IgD-negative memory B cell (primary cell): ENCODE measurements around the gene KIAA1217. TPM values are rescaled to one million over a fixed set of nuclear protein-coding genes. Genes with fewer than 3 reads are reported as not detected.

ENCODE experiments used
- H3K27ac Mint-ChIP-seq, 3 donors: one replicate each; pipeline ENCODE4 v1.8.0; 2020 to 2022; ENCODE audit warnings: mild to moderate bottlenecking in 3 of 3, mixed read lengths in 3 of 3, moderate library complexity in 1 of 3
- H3K27me3 Mint-ChIP-seq: one replicate; pipeline ENCODE4 v1.8.0; 2021; ENCODE audit warnings: mixed read lengths
- H3K36me3 Mint-ChIP-seq: one replicate; pipeline ENCODE4 v1.8.0; 2020; ENCODE audit warnings: mild to moderate bottlenecking, mixed read lengths
- H3K4me1 Mint-ChIP-seq, 3 donors: one replicate each; pipeline ENCODE4 v1.8.0; 2020 to 2022; ENCODE audit warnings: mixed read lengths in 3 of 3, mild to moderate bottlenecking in 1 of 3
- H3K4me3 Mint-ChIP-seq, 4 donors: one replicate each; pipeline ENCODE4 v1.8.0; 2020 to 2022; ENCODE audit warnings: mild to moderate bottlenecking in 4 of 4, mixed read lengths in 4 of 4, moderate library complexity in 3 of 4
- H3K9me3 Mint-ChIP-seq, 3 donors: one replicate each; pipeline ENCODE4 v1.8.0; 2020 to 2021; ENCODE audit warnings: mixed read lengths in 3 of 3, mild to moderate bottlenecking in 1 of 3
- polyA plus RNA-seq: library from polyadenylated mRNA; unstranded; fragments of 300-500 nt; fragmentation: Illumina TruSeq; gene quantifications from one replicate; pipeline ENCODE4 v1.2.3, GENCODE V29; 2021

Gene KIAA1217
- polyA plus RNA-seq, 1 donor from 2014 or later: not detected

DNA sequence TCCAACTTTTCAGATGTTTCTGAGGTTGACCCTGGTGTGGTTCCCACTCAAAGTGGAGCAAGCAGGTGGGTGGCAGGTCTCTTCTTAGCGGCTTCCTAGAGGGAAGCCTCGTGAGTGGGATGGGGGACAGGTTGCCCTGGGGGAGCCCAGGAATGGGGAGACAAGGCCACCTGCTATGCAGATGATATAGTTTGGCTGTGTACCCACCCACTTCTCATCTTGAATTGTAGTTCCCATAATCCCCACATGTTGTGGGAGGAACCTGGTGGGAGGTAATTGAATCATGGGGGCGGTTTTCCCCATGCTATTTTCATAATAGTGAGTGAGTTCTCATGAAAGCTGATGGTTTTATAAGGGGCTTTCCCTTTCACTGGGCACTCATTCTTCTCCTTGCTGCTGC lies 68.3 kb downstream of the KIAA1217 start:
- no peak overlapping the region for H3K27ac Mint-ChIP-seq
- H3K36me3 Mint-ChIP-seq: peaks cover 1% of the 10 kb centered on the region
- peaks cover 0 to 1% (median 0%) of the 10 kb centered on the region in 3 donors for H3K4me1 Mint-ChIP-seq
- peaks cover 1 to 8% (median 7%) of the 10 kb centered on the region in 3 donors for H3K9me3 Mint-ChIP-seq
- H3K27me3 Mint-ChIP-seq: no peaks in the 10 kb centered on the region
- H3K4me3 Mint-ChIP-seq: no peak overlapping the region

- H3K4me1 Mint-ChIP-seq: peaks cover 0 to 1% (median 0%) of the 10 kb centered on the region in 3 donors
- H3K27me3 Mint-ChIP-seq: no peaks in the 10 kb centered on the region
- H3K36me3 Mint-ChIP-seq: peaks cover 1% of the 10 kb centered on the region
- H3K9me3 Mint-ChIP-seq: peaks cover 1 to 11% (median 8%) of the 10 kb centered on the region in 3 donors
- H3K4me3 Mint-ChIP-seq: no peak overlapping the region
- no peak overlapping the region for H3K27ac Mint-ChIP-seq
Measured at GRCh38 chr10:24277771-24278170, 68.8 kb downstream of the KIAA1217 start.

GRCh38 chr10:24278176-24278889 lies 69.4 kb downstream of the KIAA1217 start:
- peaks cover 1 to 11% (median 11%) of the 10 kb centered on the region in 3 donors for H3K9me3 Mint-ChIP-seq
- H3K27me3 Mint-ChIP-seq: no peaks in the 10 kb centered on the region
- H3K4me3 Mint-ChIP-seq: no peak overlapping the region
- H3K4me1 Mint-ChIP-seq: peaks cover 0 to 1% (median 0%) of the 10 kb centered on the region in 3 donors
- no peak overlapping the region for H3K27ac Mint-ChIP-seq
- peaks cover 1% of the 10 kb centered on the region for H3K36me3 Mint-ChIP-seq

GRCh38 chr10:24279166-24279565 lies 70.2 kb downstream of the KIAA1217 start:
- peaks cover 1% of the 10 kb centered on the region for H3K36me3 Mint-ChIP-seq
- no peak overlapping the region for H3K4me3 Mint-ChIP-seq
- H3K4me1 Mint-ChIP-seq: peaks cover 0 to 1% (median 0%) of the 10 kb centered on the region in 3 donors
- no peak overlapping the region for H3K27ac Mint-ChIP-seq
- H3K9me3 Mint-ChIP-seq: peaks cover 1 to 11% (median 11%) of the 10 kb centered on the region in 3 donors
- no peaks in the 10 kb centered on the region for H3K27me3 Mint-ChIP-seq

GRCh38 chr10:24287559-24288195 lies 78.7 kb downstream of the KIAA1217 start:
- no peaks in the 10 kb centered on the region for H3K4me1 Mint-ChIP-seq
- no peak overlapping the region for H3K27ac Mint-ChIP-seq
- peak overlapping the region in 1 of 4 donors; percentile 8 for H3K4me3 Mint-ChIP-seq
- no peaks in the 10 kb centered on the region for H3K27me3 Mint-ChIP-seq
- H3K9me3 Mint-ChIP-seq: peaks cover under 1 to 12% (median 5%) of the 10 kb centered on the region in 3 donors
- no peaks in the 10 kb centered on the region for H3K36me3 Mint-ChIP-seq

GRCh38 chr10:24288581-24288980 lies 79.6 kb downstream of the KIAA1217 start:
- H3K9me3 Mint-ChIP-seq: peaks cover 0 to 9% (median 5%) of the 10 kb centered on the region in 3 donors
- H3K36me3 Mint-ChIP-seq: no peaks in the 10 kb centered on the region
- H3K4me3 Mint-ChIP-seq: no peak overlapping the region
- H3K27ac Mint-ChIP-seq: no peak overlapping the region
- H3K27me3 Mint-ChIP-seq: no peaks in the 10 kb centered on the region
- no peaks in the 10 kb centered on the region for H3K4me1 Mint-ChIP-seq

- no peak overlapping the region for H3K4me3 Mint-ChIP-seq
- H3K27me3 Mint-ChIP-seq: no peaks in the 10 kb centered on the region
- no peaks in the 10 kb centered on the region for H3K36me3 Mint-ChIP-seq
- no peaks in the 10 kb centered on the region for H3K4me1 Mint-ChIP-seq
- peaks cover 0 to 11% (median 7%) of the 10 kb centered on the region in 3 donors for H3K9me3 Mint-ChIP-seq
- no peak overlapping the region for H3K27ac Mint-ChIP-seq
Measured at GRCh38 chr10:24289235-24289634, 80.3 kb downstream of the KIAA1217 start.

GRCh38 chr10:24292304-24293293 lies 83.7 kb downstream of the KIAA1217 start:
- Mint-ChIP-seq H3K27me3 (no peaks in the 10 kb centered on the region), H3K4me1 (no peaks in the 10 kb centered on the region), H3K36me3 (no peaks in the 10 kb centered on the region), H3K9me3 (peaks cover 0 to 9% (median 7%) of the 10 kb centered on the region in 3 donors), H3K4me3 (no peak overlapping the region), H3K27ac (no peak overlapping the region)

GRCh38 chr10:24299578-24300260 lies 90.8 kb downstream of the KIAA1217 start:
- Mint-ChIP-seq H3K9me3 (peaks cover 0 to 5% (median 0%) of the 10 kb centered on the region in 3 donors), H3K4me3 (no peak overlapping the region), H3K4me1 (no peaks in the 10 kb centered on the region), H3K27me3 (no peaks in the 10 kb centered on the region), H3K27ac (no peak overlapping the region), H3K36me3 (no peaks in the 10 kb centered on the region)

GRCh38 chr10:24303522-24304310 lies 94.8 kb downstream of the KIAA1217 start:
- H3K4me3 Mint-ChIP-seq: no peak overlapping the region
- no peaks in the 10 kb centered on the region for H3K4me1 Mint-ChIP-seq
- no peaks in the 10 kb centered on the region for H3K27me3 Mint-ChIP-seq
- peaks cover 0 to 5% (median 2%) of the 10 kb centered on the region in 3 donors for H3K9me3 Mint-ChIP-seq
- no peaks in the 10 kb centered on the region for H3K36me3 Mint-ChIP-seq
- no peak overlapping the region for H3K27ac Mint-ChIP-seq

- Mint-ChIP-seq H3K27ac (no peak overlapping the region), H3K9me3 (peaks cover 0 to 5% (median 2%) of the 10 kb centered on the region in 3 donors), H3K36me3 (no peaks in the 10 kb centered on the region), H3K4me3 (no peak overlapping the region), H3K4me1 (no peaks in the 10 kb centered on the region), H3K27me3 (no peaks in the 10 kb centered on the region)
Measured at GRCh38 chr10:24305551-24306506, 96.9 kb downstream of the KIAA1217 start.

GRCh38 chr10:24306507-24306875 lies 97.6 kb downstream of the KIAA1217 start:
- Mint-ChIP-seq H3K36me3 (no peaks in the 10 kb centered on the region), H3K4me1 (no peaks in the 10 kb centered on the region), H3K4me3 (no peak overlapping the region), H3K9me3 (peaks cover 0 to 8% (median 2%) of the 10 kb centered on the region in 3 donors), H3K27ac (no peak overlapping the region), H3K27me3 (no peaks in the 10 kb centered on the region)

GRCh38 chr10:24307116-24307515 lies 98.2 kb downstream of the KIAA1217 start:
- Mint-ChIP-seq H3K27ac (no peak overlapping the region), H3K4me1 (no peaks in the 10 kb centered on the region), H3K36me3 (no peaks in the 10 kb centered on the region)

More at GRCh38 chr10:24307116-24307515, 98.2 kb downstream of the KIAA1217 start:
- no peak overlapping the region for H3K4me3 Mint-ChIP-seq
- H3K9me3 Mint-ChIP-seq: peaks cover 0 to 9% (median 2%) of the 10 kb centered on the region in 3 donors
- H3K27me3 Mint-ChIP-seq: no peaks in the 10 kb centered on the region
